HFF-Myc (cell line): ENCODE measurements around the gene TYROBP.

ENCODE experiments used
- DNase-seq: peaks from one replicate; pipeline ENCODE4 v3.0.0-alpha.2; 2011; ENCODE audit warnings: low read depth; ENCODE audit errors: extremely low read depth
- H3K4me3 ChIP-seq: replicated peaks from 2 replicates; pipeline ENCODE4 v1.5.1; 2011; ENCODE audit warnings: low read depth, mild to moderate bottlenecking, control low read depth, low read length
- CTCF ChIP-seq: IDR thresholded peaks from 2 replicates; pipeline ENCODE4 v1.5.1; 2012; ENCODE audit warnings: mild to moderate bottlenecking, low read depth, low read length, control low read depth; ENCODE audit errors: missing control alignments

Gene TYROBP

GRCh38 chr19:35863018-35863417 lies 45.1 kb downstream of the TYROBP start:
- no peak for TF ChIP-seq CTCF
- DNase-seq: no peak
- no peak overlapping the region for H3K4me3 ChIP-seq

- DNase-seq: no peak
- TF ChIP-seq CTCF: no peak
- H3K4me3 ChIP-seq: no peak overlapping the region
Measured at GRCh38 chr19:35862528-35862927, 45.6 kb downstream of the TYROBP start.

- H3K4me3 ChIP-seq: no peak overlapping the region
- TF ChIP-seq CTCF: no peak
- no peak for DNase-seq
Measured at GRCh38 chr19:35861640-35862160, 46.4 kb downstream of the TYROBP start.

GRCh38 chr19:35860818-35861639 lies 47.1 kb downstream of the TYROBP start:
- no peak for TF ChIP-seq CTCF
- no peak for DNase-seq
- no peak overlapping the region for H3K4me3 ChIP-seq

GRCh38 chr19:35860436-35860817 lies 47.7 kb downstream of the TYROBP start:
- no peak overlapping the region for H3K4me3 ChIP-seq
- no peak for TF ChIP-seq CTCF
- no peak for DNase-seq

GRCh38 chr19:35859414-35859813 lies 48.7 kb downstream of the TYROBP start:
- H3K4me3 ChIP-seq: no peak overlapping the region
- no peak for TF ChIP-seq CTCF
- DNase-seq: no peak

GRCh38 chr19:35858311-35858710 lies 49.8 kb downstream of the TYROBP start:
- H3K4me3 ChIP-seq: no peak overlapping the region
- no peak for DNase-seq
- TF ChIP-seq CTCF: no peak
